ENCODE results near the gene SUN3. TPM values are rescaled to one million over a fixed set of nuclear protein-coding genes. Genes with fewer than 3 reads are reported as not detected.
"Not testable (repeated sequence)": the region's sequence is repeated elsewhere in the genome, so short reads cannot be mapped to it uniquely, and the experiment has no call there.

Gene SUN3
- total RNA-seq, 1 experiment from 2014 or later, result 0.49 TPM

- intact Hi-C loops (cut with micrococcal nuclease; ENCODE audit: unreplicated experiment) (no loop called here), in situ Hi-C loops (cut with HindIII; ENCODE audit: low pct_unique_long_range_greater_than_20kb, low sequenced_read_pairs) (no loop called here)
- DNase-seq (ENCODE audit: low read depth, low spot score), result no peak
- no TSS peak for BruUV-seq (replicated peaks)
- ATAC-seq, result no peak
- ChIA-PET POLR2A (no interaction called here), CTCF (no interaction called here)
- Histone ChIP-seq H3K36me3 (ENCODE audit: control insufficient read depth, insufficient read depth, low read length) (no peaks in the 10 kb centered on the region), H3K4me1 (ENCODE audit: control insufficient read depth, insufficient read depth, low read length) (0 out of 2 replicates have a peak, but pooled peaks cover 4% of the 10 kb centered on the region), H3K27ac (ENCODE audit: low read length) (no peak overlapping the region), H3K9me3 (ENCODE audit: control insufficient read depth, insufficient read depth, low read depth, low read length) (no peaks in the 10 kb centered on the region), H3K27me3 (ENCODE audit: control insufficient read depth, insufficient read depth, low read length) (no peaks in the 10 kb centered on the region), H3K4me3 (ENCODE audit: low read depth in 2 of 2, low read length in 2 of 2) (no peak overlapping the region)
- TF ChIP-seq SIN3A (IDR thresholded peaks at IDR 0.05; ENCODE audit: borderline replicate concordance, insufficient read depth, low read depth, low read length), result no peak
- no peak for TF ChIP-seq REST (IDR thresholded peaks at IDR 0.05; ENCODE audit: insufficient read depth in 1 of 2, low read depth in 2 of 2, low read length in 1 of 2)
- no peak for TF ChIP-seq CTCF (IDR thresholded peaks at IDR 0.05)
- TF ChIP-seq POLR2AphosphoS5 (IDR thresholded peaks at IDR 0.05; ENCODE audit: low read depth, low read length), result no peak
- TF ChIP-seq TCF7L2 (IDR thresholded peaks at IDR 0.05; ENCODE audit: low read depth, low read length), result no peak
Observed at GRCh38 chr7:48004032-48004431, 24.9 kb downstream of the SUN3 start.

- POLR2A ChIA-PET, result interaction anchor here (0.6 kb wide), 1 partner anchor 36 kb away, joined by 3 read pairs; no protein-coding TSS in a partner anchor
- H3K27ac ChIP-seq (ENCODE audit: low read length); H3K4me3 ChIP-seq (ENCODE audit: low read depth in 2 of 2, low read length in 2 of 2); H3K36me3 ChIP-seq (ENCODE audit: control insufficient read depth, insufficient read depth, low read length); H3K4me1 ChIP-seq (ENCODE audit: control insufficient read depth, insufficient read depth, low read length); in situ Hi-C loops (cut with HindIII; ENCODE audit: low pct_unique_long_range_greater_than_20kb, low sequenced_read_pairs); H3K27me3 ChIP-seq (ENCODE audit: control insufficient read depth, insufficient read depth, low read length); intact Hi-C loops (cut with micrococcal nuclease; ENCODE audit: unreplicated experiment); H3K9me3 ChIP-seq (ENCODE audit: control insufficient read depth, insufficient read depth, low read depth, low read length); BruUV-seq (replicated peaks); DNase-seq (ENCODE audit: low read depth, low spot score): not testable (repeated sequence)
- CTCF ChIA-PET, result interaction anchor here (0.7 kb wide), 1 partner anchor 49 kb away, joined by 7 read pairs; no protein-coding TSS in a partner anchor
- peak; percentile 58; the same call in 1 of the 2 replicates for ATAC-seq
Observed at GRCh38 chr7:48000164-48000563, 28.7 kb downstream of the SUN3 start.

DNA sequence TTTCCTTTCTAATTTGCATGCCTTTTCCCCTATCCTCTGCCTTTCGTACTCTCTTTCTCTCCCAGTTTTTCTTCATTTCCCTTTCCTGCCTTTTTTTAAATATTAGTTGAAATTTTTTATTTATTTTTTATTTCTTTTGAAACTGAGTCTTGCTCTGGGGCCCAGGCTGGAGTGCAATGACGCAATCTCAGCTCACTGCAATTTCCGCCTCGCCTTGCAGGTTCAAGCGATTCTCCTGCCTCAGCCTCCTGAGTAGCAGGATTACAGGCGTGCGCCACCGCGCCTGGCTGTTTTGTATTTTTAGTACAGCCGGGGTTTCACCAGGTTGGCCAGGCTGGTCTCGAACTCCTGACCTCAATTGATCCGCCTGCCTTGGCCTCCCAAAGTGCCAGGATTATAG lies 29.5 kb downstream of the SUN3 start:
- no peak overlapping the region for H3K4me3 ChIP-seq (ENCODE audit: low read depth in 2 of 2, low read length in 2 of 2)
- H3K9me3 ChIP-seq (ENCODE audit: control insufficient read depth, insufficient read depth, low read depth, low read length), result no peaks in the 10 kb centered on the region
- ATAC-seq, result no peak
- no peak for TF ChIP-seq CTCF (IDR thresholded peaks at IDR 0.05)
- no peak for TF ChIP-seq REST (IDR thresholded peaks at IDR 0.05; ENCODE audit: insufficient read depth in 1 of 2, low read depth in 2 of 2, low read length in 1 of 2)
- no peak for TF ChIP-seq SIN3A (IDR thresholded peaks at IDR 0.05; ENCODE audit: borderline replicate concordance, insufficient read depth, low read depth, low read length)
- TF ChIP-seq POLR2AphosphoS5 (IDR thresholded peaks at IDR 0.05; ENCODE audit: low read depth, low read length), result no peak
- no peak for TF ChIP-seq TCF7L2 (IDR thresholded peaks at IDR 0.05; ENCODE audit: low read depth, low read length)
- ChIA-PET CTCF (no interaction called here), POLR2A (interaction anchor here (0.6 kb wide), 1 partner anchor 768 kb away, joined by 3 read pairs; no protein-coding TSS in a partner anchor)
- no peaks in the 10 kb centered on the region for H3K27me3 ChIP-seq (ENCODE audit: control insufficient read depth, insufficient read depth, low read length)
- 0 out of 2 replicates have a peak, but pooled peaks cover under 1% of the 10 kb centered on the region for H3K4me1 ChIP-seq (ENCODE audit: control insufficient read depth, insufficient read depth, low read length)
- DNase-seq (ENCODE audit: low read depth, low spot score), result no peak
- H3K36me3 ChIP-seq (ENCODE audit: control insufficient read depth, insufficient read depth, low read length), result no peaks in the 10 kb centered on the region
- intact Hi-C loops (cut with micrococcal nuclease; ENCODE audit: unreplicated experiment), result no loop called here
- H3K27ac ChIP-seq (ENCODE audit: low read length), result no peak overlapping the region
- no TSS peak for BruUV-seq (replicated peaks)
- in situ Hi-C loops (cut with HindIII; ENCODE audit: low pct_unique_long_range_greater_than_20kb, low sequenced_read_pairs), result loop anchor here (10.0 kb wide), 1 partner anchor 75 kb away; no protein-coding TSS in a partner anchor
